IPS-11a (cell line): ENCODE measurements around the gene AFG1L.
"Not testable (repeated sequence)": the region's sequence is repeated elsewhere in the genome, so short reads cannot be mapped to it uniquely, and the experiment has no call there.

ENCODE experiments used
- H3K4me3 ChIP-seq: one replicate; pipeline ENCODE4 v1.5.1; 2013; ENCODE audit warnings: low read depth, low read length, control low read depth

Gene AFG1L

DNA sequence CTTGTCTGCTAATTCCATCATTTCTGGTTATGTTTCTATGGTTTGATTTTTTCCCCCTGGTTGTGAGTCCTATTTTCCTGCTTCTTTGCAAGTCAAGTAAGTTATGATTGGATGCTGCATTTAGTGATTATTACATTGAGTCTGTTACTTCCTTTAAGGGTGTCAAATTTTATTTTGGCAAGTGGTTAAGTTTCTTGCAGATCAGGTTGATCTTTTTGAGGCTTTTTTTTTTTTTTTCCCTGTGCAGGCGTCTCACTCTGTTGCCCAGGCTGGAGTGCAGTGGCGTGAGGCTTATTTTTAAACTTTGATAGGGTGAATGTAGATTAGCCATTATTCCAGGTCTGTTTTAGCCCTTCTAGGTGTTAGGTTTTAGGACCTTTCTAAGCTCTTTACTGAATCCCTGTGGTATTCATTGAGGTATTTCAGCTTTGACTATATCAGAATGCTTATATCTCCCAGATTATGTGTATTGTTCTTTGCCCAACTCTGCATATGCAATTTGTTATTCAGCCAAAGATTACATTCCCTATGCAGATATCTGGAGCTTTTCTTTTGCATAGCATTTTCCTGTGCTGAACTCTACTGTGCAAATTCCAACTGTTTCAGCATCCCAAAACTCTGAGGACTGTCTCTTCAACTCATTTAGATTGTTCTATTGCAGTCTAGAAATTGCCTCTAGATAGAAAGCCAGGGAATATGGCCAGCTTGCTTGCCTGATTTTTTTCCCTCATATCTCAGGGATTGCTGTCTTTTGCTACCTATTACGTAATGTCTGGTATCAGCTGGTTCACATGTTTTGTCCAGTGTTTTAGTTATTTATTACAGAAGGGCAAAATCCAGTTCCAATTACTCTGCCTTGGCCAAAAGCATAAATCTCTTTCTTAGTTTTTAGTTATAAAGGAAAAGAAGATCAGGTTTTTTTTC lies 113.3 kb downstream of the AFG1L start:
- no peak overlapping the region for H3K4me3 ChIP-seq

DNA sequence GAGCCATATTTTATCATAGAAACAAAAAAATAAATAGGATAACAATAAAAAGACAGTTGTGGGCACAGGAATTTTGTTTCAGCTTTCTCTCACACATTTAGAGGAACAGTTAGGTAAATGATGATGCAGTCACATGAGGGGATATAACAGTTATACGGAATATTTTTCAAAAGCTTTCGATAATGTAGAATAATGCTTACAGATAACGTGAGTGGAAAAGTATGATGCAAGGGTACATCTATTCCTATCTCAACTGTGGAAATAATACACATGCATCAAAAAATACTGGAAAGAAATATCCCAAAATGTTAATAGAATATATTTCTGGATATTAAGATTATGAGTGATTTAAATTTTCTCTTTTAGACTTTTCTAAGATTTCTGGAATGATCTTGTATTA lies 114.0 kb downstream of the AFG1L start:
- H3K4me3 ChIP-seq, result no peak overlapping the region

DNA sequence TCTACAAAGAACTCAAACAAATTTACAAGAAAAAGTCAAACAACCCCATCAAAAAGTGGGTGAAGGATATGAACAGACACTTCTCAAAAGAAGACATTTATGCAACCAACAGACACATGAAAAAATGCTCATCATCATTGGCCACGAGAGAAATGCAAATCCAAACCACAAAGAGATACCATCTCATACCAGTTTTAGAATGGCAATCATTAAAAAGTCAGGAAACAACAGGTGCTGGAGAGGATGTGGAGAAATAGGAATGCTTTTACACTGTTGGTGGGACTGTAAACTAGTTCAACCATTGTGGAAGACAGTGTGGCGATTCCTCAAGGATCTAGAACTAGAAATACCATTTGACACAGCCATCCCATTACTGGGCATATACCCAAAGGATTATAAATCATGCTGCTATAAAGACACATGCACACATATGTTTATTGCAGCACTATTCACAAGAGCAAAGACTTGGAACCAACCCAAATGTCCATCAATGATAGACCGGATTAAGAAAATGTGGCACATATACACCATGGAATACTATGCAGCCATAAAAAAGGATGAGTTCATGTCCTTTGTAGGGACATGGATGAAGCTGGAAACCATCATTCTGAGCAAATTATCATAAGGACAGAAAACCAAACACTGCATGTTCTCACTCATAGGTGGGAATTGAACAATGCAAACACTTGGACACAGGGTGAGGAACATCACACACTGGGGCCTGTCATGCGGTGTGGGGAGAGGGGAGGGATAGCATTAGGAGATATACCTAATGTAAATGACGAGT lies 121.4 kb downstream of the AFG1L start:
- H3K4me3 ChIP-seq, result not testable (repeated sequence)

DNA sequence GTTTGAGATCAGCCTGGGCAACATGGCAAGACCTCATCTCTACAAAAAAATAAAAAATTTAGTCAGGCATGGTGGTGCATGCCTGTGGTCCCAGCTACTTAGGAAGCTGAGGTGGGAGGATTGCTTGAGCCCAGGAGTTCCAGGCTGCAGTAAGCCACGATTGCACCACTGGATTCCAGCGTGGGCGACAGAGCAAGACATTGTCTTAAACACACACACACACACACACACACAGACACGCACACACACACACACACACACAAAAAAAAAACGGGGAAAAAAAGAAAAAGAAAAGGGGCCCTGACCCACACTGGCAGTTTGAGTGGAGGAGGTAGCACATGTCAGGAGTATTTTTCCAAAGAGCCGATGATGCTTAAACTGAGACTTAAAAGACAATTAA lies 122.2 kb downstream of the AFG1L start:
- no peak overlapping the region for H3K4me3 ChIP-seq

DNA sequence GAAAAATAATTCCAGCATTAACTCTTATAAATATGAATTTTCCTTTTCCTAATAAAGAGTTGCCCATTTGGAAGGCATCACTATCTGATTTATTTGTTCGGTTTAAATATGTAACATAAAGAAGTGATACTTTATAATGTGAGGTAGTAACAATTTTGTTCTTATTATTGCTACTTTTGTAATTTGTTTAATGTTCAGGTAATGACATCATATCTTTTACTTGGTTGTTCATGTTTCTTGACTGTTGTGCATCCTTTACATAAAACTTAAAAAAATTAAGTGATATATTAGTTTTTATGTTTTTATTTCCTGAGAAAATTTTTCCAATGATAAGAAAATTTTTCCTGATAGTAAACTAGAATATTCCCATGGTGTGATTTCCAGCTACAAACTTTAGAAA lies 124.6 kb downstream of the AFG1L start:
- no peak overlapping the region for H3K4me3 ChIP-seq

DNA sequence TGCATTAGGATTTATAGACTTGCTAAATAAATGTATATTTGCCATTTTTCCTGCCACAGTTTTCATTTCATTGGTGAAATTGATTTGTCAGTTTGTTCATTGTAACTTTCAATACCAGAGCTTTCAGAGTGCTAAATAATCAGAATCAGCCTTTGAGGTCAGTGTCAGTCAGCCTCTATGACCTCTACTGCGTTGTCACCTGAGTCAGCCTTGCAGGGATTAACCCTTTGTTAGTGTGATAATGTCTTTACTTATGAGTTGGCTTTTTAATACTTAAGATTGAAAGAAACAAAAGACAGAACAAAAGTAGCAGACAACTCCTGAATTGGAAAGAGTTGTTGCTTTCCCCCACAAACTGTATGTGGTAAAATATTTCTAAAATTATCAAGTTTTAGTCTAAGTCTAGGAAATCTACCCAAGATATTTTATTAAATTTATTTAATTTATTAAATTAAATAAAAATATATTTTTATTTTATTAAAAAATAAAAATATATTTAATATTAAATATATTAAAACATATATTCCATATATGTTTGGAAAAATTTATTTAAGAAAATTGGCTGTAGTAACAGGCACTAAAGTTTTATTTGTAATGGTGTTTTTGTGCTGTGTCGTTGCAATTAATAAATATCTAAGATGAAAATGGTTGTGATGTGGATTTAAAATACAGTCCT lies 125.2 kb downstream of the AFG1L start:
- no peak overlapping the region for H3K4me3 ChIP-seq

DNA sequence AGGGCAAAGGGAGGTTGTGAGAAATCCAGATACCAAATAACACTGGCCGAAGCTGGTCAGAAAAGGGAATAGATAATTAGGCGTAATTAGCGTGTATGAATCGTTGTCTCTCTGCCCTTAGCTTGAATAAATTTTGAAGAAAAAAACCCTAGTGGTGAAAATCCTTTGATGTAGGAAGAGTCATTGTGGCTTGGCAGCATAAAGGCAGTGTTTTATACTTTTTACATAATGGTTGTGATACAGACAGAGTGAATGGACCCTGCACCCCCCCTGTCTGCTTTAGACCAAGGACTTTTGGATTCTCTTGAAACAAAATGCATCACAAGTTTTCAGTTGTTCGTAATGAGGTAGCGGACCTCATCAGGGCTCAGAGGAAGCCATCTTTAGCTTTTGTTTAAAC lies 126.5 kb downstream of the AFG1L start:
- H3K4me3 ChIP-seq, result no peak overlapping the region

DNA sequence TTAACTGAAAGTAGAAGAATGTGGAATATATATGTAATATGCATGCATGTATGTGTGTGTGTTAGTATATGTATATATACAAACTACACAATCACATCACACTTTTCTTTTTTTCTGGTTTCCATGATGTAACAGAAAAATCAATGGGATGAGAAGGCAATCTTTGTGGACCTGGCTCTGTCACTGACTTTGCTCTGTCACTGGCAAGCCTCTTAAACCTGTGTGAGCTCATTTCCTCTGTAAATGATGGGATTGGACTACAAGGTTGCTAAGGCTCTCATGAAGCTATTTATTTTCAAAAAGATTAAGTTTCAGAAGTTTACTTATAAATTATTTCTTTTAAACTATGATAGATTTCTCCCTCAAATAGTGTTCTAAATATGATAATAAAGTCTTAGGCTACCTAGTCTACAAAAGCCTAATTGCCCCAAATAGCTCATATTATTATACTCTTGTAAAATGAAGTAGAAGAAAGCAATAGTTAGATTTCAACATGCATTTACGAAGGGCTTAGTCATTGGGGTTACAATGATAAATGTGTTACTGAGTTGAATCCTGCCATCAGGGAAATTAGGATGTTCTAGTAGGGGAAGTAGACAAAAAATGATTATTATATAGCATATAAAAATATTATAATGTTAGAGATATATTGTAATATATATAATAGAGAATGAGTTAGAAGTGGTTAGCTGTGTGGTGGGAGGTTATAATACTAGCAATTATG lies 129.3 kb downstream of the AFG1L start:
- no peak overlapping the region for H3K4me3 ChIP-seq

DNA sequence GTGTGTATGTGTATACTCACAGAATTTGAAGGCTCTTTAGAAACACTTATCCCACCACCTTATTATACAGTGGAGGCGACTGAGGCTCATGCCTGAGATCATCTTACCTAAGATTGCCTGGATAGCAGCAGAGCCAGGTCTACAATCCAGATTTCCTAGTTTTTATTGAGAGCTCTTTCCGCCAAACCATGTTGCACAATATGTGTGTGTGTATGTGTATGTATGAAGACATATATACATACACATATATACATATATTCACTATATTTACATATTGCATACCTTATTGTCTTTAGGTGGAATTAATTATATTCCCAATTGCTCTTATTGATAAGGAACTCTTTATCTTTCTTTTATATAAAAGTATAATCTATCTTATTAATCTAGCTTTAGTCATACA lies 130.6 kb downstream of the AFG1L start:
- H3K4me3 ChIP-seq, result no peak overlapping the region

DNA sequence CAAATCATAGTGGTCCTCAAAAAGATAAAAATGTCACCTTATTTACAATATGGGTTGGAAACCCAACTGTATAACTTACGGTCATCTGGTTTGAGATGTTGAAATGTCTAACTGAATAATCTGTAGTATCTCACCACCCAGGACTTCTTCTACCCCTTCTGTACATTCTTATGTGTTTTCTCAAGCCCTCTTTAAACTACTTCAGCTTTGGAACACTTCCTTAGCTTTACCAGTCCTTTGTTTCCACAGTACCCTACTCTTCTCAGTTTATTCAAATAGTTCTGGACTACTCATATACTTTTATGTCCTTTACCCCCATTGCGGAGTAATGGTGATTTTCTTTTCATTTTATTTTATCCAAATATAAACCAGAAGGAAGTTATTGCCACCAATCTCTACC lies 137.3 kb downstream of the AFG1L start:
- no peak overlapping the region for H3K4me3 ChIP-seq

DNA sequence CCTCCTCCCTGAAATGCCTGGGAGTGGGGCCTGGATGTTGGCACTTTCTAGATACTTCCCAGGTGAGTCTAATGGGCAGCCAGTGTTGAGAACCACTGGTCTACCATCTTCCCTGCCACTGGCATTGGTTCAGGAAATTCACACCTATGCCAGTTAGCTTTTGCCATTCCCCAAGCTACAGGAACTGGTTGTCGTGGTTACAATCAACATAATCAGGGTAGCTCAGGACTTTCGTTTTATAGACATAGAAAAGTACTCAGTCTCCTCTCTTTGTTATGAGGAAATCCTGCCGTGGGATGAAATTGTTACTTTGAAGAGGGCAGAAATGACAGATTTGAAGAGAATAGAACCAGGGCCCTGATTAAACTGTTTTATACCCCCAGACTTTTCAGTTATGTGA lies 137.9 kb downstream of the AFG1L start:
- no peak overlapping the region for H3K4me3 ChIP-seq

DNA sequence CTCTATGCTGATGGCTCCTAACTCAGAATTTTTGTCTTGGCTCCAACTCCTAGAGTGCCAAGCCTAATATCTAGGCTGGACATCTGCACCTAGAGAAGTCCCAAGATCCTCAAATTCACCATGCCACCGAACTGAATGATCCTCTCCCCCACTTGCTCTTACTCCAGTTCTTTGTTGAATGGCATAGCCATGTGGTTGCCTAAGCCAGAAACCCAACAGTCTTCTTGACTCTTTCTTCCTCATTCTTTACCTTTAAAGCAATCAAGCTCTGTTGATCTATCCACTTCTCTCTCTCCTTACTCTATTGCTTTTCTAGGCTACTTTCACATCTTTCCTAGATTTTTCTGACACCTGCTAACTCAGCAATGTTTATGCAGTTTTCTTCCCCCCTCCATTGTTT lies 139.4 kb downstream of the AFG1L start:
- H3K4me3 ChIP-seq, result no peak overlapping the region

DNA sequence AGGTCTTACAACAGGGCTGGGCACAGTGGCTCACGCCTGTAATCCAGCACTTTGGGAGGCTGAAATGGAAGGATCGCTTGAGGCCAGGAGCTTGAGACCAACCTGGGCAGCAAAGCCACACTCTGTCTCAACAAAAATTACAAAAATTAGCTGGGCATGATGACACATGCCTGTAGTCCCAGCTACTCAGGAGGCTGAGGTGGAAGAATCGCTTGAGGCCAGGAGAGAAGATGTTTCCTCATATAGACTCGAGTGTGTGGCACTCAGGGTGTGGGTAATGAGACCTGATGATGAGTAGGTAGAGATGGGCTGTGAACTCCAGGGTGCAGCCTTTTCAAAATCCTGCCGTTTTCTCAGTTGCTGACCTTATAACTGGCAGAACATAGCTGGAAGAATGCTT lies 140.5 kb downstream of the AFG1L start:
- no peak overlapping the region for H3K4me3 ChIP-seq

DNA sequence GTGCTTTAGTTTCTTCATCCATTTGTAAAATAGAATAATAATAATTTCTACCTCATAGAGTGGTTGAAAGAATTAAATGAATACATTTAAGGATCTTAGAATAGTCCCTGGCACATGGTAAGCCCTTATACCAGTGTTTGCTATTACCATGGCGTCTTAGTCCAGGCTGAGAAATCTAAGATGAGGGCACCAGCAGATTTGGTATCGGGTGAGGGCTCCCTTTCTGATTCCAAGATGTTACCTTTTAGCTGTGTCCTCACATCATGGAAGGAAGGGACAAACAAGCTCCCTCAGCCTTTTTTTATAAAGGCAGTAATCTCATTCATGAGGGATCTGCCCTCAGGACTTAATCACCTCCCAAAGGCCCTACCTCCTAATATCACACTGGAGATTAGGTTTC lies 141.9 kb downstream of the AFG1L start:
- no peak overlapping the region for H3K4me3 ChIP-seq

DNA sequence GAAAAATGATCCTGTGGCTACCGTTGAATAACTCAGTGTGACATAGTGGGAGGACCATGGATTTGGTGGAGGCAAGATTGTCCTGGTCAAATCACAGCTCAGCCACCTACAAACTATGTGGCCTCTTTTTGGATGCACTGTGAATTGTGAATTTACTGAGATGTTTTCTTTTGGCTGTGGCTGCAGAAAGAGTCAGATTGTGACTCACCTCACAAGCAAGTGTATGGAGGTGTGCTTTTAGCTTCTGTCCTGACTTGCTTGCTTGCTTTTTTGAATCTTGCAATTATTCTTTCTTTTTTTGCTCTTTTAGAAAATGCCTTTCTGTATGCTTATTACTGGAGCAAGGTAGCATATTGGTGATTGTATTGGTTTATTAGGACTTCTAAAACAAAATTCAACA lies 143.0 kb downstream of the AFG1L start:
- H3K4me3 ChIP-seq, result no peak overlapping the region

DNA sequence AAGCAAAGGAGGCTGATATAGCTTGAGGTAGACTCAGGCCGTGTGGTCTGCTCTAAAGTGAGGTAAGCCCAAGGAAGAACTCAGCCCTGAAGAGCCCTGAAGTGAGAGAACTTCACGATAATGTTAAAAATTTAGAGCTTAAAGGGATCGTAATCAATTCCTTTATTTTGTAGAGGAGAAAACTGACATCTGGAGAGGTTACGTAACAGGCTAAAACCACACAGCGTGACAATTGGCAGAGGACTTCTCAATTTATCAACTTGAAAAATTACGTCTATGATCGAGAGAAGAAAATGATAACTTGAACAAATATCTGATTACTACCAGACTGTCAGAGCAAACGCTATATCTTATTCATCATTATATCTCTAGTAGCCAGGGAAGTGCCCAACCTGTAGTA lies 144.1 kb downstream of the AFG1L start:
- no peak overlapping the region for H3K4me3 ChIP-seq

DNA sequence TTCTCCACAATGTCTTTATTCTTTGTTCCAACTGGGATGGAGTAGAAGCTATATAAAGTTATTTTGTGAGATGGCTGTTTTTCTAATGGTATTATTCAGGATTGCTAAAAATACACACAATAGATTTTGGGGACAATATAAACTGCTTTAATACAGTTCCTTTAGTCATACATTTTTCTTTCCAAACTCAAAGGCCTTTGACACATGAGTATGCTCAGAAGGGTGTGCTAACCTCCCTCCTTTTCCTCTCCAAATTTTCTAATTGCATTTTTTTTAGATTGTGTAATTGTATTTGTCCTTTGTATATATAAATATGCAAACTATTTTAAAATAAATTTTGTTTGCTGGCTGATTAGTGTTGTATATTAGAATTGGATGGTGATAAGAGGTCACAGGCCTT lies 146.3 kb downstream of the AFG1L start:
- H3K4me3 ChIP-seq, result no peak overlapping the region

DNA sequence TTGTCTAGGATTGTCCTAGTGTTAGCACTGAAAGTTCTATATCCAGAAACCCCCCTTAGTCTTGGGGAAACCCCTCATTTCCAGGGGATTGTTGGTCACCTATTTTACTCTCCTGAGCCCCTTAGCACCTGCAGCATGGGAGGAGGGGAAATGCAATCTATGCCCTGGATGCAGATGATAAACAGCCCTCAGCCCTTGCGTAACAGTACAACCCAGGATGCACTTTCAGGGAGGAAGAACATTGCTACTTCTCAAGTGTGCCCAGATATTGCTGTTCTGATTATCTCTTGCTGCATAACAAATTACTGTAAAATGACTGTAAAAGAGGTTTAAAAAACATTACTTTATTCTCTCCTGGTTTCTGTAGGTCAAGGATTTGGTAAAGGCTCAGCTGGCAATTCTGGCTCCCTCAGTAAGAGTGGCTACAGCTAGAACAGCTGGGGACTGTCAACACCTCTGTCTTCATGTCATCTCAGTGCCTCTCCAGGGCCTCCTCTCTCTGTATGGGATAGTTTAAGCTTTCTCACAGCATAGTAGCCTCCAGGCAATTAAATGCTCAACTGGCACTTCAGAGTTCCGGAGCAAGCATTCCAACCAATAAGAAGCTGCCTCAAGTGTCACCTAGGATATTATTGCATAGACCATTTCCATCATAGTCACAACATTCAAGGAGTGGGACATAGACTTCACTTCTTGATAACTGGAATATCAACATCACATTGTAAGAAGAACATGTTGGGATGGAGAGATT lies 148.1 kb downstream of the AFG1L start:
- no peak overlapping the region for H3K4me3 ChIP-seq

DNA sequence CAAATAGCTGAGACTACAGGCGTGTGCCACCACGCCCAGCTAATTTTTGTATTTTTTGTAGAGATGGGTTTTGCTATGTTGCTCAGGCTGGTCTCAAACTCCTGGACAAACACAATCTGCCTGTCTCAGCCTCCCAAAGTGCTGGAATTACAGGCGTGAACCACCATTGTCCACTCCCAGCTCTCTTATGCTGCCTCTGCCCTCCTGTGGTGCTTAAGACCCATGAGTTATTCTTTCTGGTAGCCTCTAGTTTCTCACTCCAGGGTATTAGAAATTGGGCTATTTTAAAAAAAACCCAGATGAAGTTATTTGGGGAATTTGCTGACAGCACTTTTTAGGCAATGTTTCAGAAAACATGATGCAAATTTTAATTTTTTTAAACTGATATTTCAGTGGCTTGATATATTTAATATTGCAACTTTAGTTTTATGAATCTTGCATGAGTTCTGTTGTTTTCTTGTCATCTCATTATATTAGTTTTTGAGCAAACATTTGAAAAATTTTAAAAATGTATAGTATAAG lies 151.8 kb downstream of the AFG1L start:
- no peak overlapping the region for H3K4me3 ChIP-seq

DNA sequence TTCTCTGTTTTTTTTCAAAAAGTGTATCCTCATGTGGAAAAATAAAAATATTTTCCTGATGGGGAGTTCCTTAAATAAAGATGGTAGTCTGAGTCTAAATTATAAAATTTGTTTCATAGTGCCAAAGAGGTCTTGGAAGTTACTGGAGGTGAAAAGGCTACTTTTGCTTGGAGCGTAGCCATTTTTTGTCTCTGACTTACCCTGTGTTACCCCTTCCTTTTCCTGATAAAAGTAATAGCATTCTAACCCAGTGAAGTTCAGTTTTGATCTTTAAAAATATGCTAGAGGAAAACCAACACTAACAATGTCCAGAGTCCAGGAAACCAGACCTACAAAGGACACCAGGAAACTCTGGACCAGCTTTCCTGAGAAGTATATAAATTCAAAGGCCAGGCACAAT lies 153.6 kb downstream of the AFG1L start:
- no peak overlapping the region for H3K4me3 ChIP-seq
